Measurements from ENCODE around the gene MT1B. TPM values are rescaled to one million over a fixed set of nuclear protein-coding genes. Genes with fewer than 3 reads are reported as not detected.

Gene MT1B
- total and polyA plus RNA-seq, 8 donors, result 5.8 TPM; not detected in 7

- TF ChIP-seq POLR2A (IDR thresholded peaks at IDR 0.05) (no peak), EP300 (IDR thresholded peaks at IDR 0.05) (no peak), CTCF (IDR thresholded peaks at IDR 0.05) (no peak), POLR2AphosphoS5 (IDR thresholded peaks at IDR 0.05) (no peak)
- Histone ChIP-seq H3K9me3 (no peaks in the 10 kb centered on the region), H3K4me3 (peak overlapping the region in 3 of 4 donors; percentile 58 to 78 (median 65)), H3K4me1 (peaks cover 35 to 69% (median 52%) of the 10 kb centered on the region in 4 donors), H3K36me3 (no peaks in the 10 kb centered on the region), H3K27ac (peak overlapping the region; percentile 85 to 96 (median 92)), H3K27me3 (no peaks in the 10 kb centered on the region)
- DNase-seq, result peak in 1 of 2 donors; percentile 41
- WGBS, 5 donors, result 11 to 47% (median 34%) methylated on average over 2 of the region's 2 CpGs
- intact Hi-C loops (cut with DNase I; ENCODE audit: low total_unique reads), result no loop called here
Observed at GRCh38 chr16:56610609-56611111, 41.0 kb upstream of the MT1B start.

GRCh38 chr16:56611281-56611833, 40.3 kb upstream of the MT1B start:
- H3K27me3 ChIP-seq, result no peaks in the 10 kb centered on the region
- peak overlapping the region; percentile 66 to 96 (median 92) for H3K27ac ChIP-seq
- no peaks in the 10 kb centered on the region for H3K9me3 ChIP-seq
- no peaks in the 10 kb centered on the region for H3K36me3 ChIP-seq
- 54 to 73% (median 59%) methylated on average over 2 of the region's 2 CpGs for WGBS, 5 donors
- H3K4me3 ChIP-seq, result no peak overlapping the region
- TF ChIP-seq POLR2A (IDR thresholded peaks at IDR 0.05) (no peak), EP300 (IDR thresholded peaks at IDR 0.05) (no peak), POLR2AphosphoS5 (IDR thresholded peaks at IDR 0.05) (peak; percentile 5 to 58 (median 8)), CTCF (IDR thresholded peaks at IDR 0.05) (no peak)
- H3K4me1 ChIP-seq, result peaks cover 35 to 67% (median 50%) of the 10 kb centered on the region in 4 donors
- peak; percentile 26 to 69 for DNase-seq
- intact Hi-C loops (cut with DNase I; ENCODE audit: low total_unique reads), result no loop called here

GRCh38 chr16:56613706-56614105, 38.0 kb upstream of the MT1B start:
- TF ChIP-seq POLR2AphosphoS5 (IDR thresholded peaks at IDR 0.05) (no peak), EP300 (IDR thresholded peaks at IDR 0.05) (no peak), CTCF (IDR thresholded peaks at IDR 0.05) (no peak), POLR2A (IDR thresholded peaks at IDR 0.05) (no peak)
- Histone ChIP-seq H3K36me3 (no peaks in the 10 kb centered on the region), H3K27me3 (peaks cover 0 to 17% (median 0%) of the 10 kb centered on the region in 3 donors), H3K27ac (no peak overlapping the region), H3K9me3 (no peaks in the 10 kb centered on the region), H3K4me3 (no peak overlapping the region), H3K4me1 (peaks cover 35 to 69% (median 49%) of the 10 kb centered on the region in 4 donors)
- DNase-seq, result no peak
- intact Hi-C loops (cut with DNase I; ENCODE audit: low total_unique reads), result no loop called here

GRCh38 chr16:56614549-56614991, 37.1 kb upstream of the MT1B start:
- intact Hi-C loops (cut with DNase I; ENCODE audit: low total_unique reads), result no loop called here
- DNase-seq, result no peak

More at GRCh38 chr16:56614549-56614991, 37.1 kb upstream of the MT1B start:
- Histone ChIP-seq H3K9me3 (no peaks in the 10 kb centered on the region), H3K4me1 (peaks cover 30 to 60% (median 43%) of the 10 kb centered on the region in 4 donors), H3K27me3 (peaks cover 0 to 17% (median 0%) of the 10 kb centered on the region in 3 donors), H3K27ac (no peak overlapping the region), H3K4me3 (no peak overlapping the region), H3K36me3 (no peaks in the 10 kb centered on the region)
- TF ChIP-seq POLR2A (IDR thresholded peaks at IDR 0.05) (no peak), EP300 (IDR thresholded peaks at IDR 0.05) (no peak), POLR2AphosphoS5 (IDR thresholded peaks at IDR 0.05) (no peak), CTCF (IDR thresholded peaks at IDR 0.05) (no peak)
